ENCODE measurements around the gene FAM168A.

FAM168A gene

DNA sequence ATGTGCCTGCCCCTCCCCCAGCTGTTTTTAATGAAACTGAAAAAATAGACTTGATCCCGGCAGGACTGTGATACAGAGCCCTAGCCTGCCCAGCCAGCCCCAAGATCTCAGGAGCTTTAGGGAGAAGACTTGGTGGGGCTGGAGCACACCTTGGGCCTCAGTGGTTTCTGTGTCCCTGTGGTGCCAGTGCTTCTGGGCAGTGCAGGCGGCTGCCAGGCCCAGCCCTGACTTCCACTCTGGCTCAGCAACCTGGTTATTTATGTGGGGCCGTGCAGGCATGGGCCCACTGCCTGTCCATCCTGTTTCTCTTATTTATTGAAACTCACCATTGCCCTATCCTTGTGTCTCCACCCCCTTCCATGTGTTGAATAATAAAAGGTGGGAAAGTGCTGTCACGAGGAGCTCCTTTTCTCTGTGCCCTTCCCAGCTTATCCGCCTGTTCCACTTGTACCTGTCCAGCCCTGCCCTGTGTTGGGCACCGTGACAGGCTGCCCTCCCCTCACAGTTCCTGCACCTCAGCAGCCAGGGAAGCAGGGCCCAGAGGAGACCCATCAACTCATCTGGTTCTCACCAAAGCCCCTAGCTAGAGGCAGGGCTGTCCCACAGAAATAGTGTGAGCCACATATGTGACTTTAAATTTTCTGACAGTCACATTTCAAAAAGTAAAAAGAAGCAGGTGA, 201.5 kb downstream of the FAM168A start:
- H3K27me3 ChIP-seq (replicated peaks; ENCODE audit: insufficient read depth, low read length): no peaks in the 10 kb centered on the region
- H3K9me2 ChIP-seq (replicated peaks; ENCODE audit: insufficient read depth, low read length): no peaks in the 10 kb centered on the region
- H3K79me2 ChIP-seq (ENCODE audit: low read length): no peaks in the 10 kb centered on the region
- no peaks in the 10 kb centered on the region for H3K9me3 ChIP-seq (replicated peaks; ENCODE audit: insufficient read depth, low read length)
- no peak overlapping the region for H3K4me2 ChIP-seq (ENCODE audit: low read depth, low read length)
- DNase-seq: no peak
- H3K27ac ChIP-seq (ENCODE audit: low read length): no peak overlapping the region
- no peaks in the 10 kb centered on the region for H3F3A ChIP-seq (ENCODE audit: insufficient read depth, low read length)
- no peak overlapping the region for H2AFZ ChIP-seq (ENCODE audit: low read length)
- no peak overlapping the region for H3K9ac ChIP-seq (ENCODE audit: low read length)
- H3K4me3 ChIP-seq (ENCODE audit: low read length): no peak overlapping the region
- no peaks in the 10 kb centered on the region for H3K4me1 ChIP-seq (ENCODE audit: low read length)
- TF ChIP-seq, protein P1, sequence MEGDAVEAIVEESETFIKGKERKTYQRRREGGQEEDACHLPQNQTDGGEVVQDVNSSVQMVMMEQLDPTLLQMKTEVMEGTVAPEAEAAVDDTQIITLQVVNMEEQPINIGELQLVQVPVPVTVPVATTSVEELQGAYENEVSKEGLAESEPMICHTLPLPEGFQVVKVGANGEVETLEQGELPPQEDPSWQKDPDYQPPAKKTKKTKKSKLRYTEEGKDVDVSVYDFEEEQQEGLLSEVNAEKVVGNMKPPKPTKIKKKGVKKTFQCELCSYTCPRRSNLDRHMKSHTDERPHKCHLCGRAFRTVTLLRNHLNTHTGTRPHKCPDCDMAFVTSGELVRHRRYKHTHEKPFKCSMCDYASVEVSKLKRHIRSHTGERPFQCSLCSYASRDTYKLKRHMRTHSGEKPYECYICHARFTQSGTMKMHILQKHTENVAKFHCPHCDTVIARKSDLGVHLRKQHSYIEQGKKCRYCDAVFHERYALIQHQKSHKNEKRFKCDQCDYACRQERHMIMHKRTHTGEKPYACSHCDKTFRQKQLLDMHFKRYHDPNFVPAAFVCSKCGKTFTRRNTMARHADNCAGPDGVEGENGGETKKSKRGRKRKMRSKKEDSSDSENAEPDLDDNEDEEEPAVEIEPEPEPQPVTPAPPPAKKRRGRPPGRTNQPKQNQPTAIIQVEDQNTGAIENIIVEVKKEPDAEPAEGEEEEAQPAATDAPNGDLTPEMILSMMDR (IDR thresholded peaks at IDR 0.05; ENCODE audit: low read length): no peak
- TF ChIP-seq EZH2 (optimal IDR thresholded peaks at IDR 0.05; ENCODE audit: low read depth, low read length): no peak
- H4K20me1 ChIP-seq (ENCODE audit: insufficient read depth, low read length): no peaks in the 10 kb centered on the region
- H3K36me3 ChIP-seq (replicated peaks; ENCODE audit: insufficient read depth, low read length): no peaks in the 10 kb centered on the region

DNA sequence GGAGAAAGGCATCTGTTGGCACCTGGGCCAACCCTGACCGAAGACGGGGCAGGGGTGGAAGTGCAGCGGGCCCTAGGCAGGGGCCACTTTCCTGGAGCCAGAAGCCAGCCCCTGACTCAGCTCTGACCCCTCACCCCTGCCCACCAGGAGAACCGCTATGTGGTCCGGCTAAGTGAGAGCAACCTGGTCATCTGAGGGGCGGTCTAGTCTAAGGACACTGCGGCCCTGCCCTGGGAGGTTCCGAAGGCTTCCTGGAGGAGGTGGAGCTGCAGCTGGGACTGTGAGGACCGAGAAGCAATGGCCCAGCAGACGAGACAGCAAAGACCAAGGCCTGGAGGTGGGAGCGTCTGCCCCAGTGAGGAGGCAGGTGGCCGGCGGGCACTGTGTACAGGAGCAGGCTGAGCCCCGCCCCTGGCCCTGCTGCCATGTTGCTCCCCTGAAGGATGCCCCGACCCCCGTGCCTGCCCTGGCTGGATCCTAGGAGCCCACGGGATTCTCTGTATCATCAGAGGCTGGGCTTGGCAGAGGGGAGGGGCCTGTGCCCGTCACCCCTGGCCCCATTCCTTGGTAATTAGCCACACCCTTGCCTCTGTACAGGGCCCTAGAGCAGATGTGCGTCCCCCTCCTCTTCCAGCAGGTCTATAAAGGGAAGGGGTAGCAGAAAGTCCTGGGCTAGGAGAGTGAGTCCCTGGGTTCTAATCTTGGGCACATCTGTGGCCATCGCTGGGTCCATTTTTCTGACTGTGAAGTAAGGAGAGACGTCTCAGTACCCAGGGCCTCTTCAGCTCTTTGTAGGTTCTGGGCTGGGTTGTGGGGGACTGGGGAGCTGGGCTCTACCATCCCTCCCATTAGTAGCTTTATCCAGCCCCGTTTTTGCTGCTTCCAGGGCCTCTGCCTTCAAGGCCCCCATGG, 202.4 kb downstream of the FAM168A start:
- no peak for DNase-seq
- Histone ChIP-seq H3K4me2 (ENCODE audit: low read depth, low read length) (no peak overlapping the region), H3K9me2 (replicated peaks; ENCODE audit: insufficient read depth, low read length) (no peaks in the 10 kb centered on the region), H4K20me1 (ENCODE audit: insufficient read depth, low read length) (no peaks in the 10 kb centered on the region), H3K27me3 (replicated peaks; ENCODE audit: insufficient read depth, low read length) (no peaks in the 10 kb centered on the region), H3K9ac (ENCODE audit: low read length) (no peak overlapping the region), H3F3A (ENCODE audit: insufficient read depth, low read length) (no peaks in the 10 kb centered on the region), H3K79me2 (ENCODE audit: low read length) (0 out of 2 replicates have a peak, but pooled peaks cover 2% of the 10 kb centered on the region), H2AFZ (ENCODE audit: low read length) (no peak overlapping the region), H3K36me3 (replicated peaks; ENCODE audit: insufficient read depth, low read length) (no peaks in the 10 kb centered on the region), H3K4me1 (ENCODE audit: low read length) (no peaks in the 10 kb centered on the region), H3K4me3 (ENCODE audit: low read length) (no peak overlapping the region), H3K9me3 (replicated peaks; ENCODE audit: insufficient read depth, low read length) (no peaks in the 10 kb centered on the region), H3K27ac (ENCODE audit: low read length) (no peak overlapping the region)
- no peak for TF ChIP-seq EZH2phosphoT487 (IDR thresholded peaks at IDR 0.05; ENCODE audit: low read length)

DNA sequence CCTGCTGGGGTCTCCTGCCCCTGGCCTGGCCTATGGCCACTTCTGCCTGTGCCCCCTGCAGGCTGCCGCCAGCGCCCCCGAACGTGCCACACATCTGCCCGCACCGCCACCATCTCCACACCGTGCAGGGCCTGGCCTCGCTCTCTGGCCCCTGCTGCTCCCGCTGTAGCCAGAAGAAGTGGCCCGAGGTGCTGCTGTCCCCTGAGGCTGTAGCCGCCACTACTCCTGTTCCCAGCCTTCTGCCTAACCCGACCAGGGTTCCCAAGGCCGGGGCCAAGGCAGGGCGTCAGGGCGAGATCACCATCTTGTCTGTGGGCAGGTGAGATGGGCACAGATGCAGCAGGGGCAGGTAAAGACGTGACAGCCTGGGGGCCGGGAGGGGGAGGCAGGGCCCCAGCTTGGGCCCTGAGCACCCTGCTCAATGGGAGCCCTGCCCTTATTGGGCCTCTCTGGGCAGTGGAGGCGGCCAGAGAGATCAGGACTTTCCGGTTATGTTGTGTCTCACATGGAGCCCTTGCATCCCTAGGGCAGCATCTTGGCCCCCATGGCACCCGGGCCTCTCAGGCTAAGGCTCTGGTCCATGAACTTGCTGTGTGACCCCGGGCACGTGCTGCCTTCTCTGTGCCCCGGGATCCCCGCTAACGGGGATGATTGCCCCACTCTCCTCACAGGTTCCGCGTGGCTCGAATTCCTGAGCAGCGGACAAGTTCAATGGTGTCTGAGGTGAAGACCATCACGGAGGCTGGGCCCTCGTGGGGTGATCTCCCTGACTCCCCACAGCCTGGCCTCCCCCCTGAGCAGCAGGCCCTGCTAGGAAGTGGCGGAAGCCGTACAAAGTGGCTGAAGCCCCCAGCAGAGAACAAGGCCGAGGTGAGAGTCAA, 203.3 kb downstream of the FAM168A start:
- Histone ChIP-seq H3K27ac (ENCODE audit: low read length) (no peak overlapping the region), H3K27me3 (replicated peaks; ENCODE audit: insufficient read depth, low read length) (no peaks in the 10 kb centered on the region), H3K9me3 (replicated peaks; ENCODE audit: insufficient read depth, low read length) (no peaks in the 10 kb centered on the region), H3K9ac (ENCODE audit: low read length) (no peak overlapping the region), H2AFZ (ENCODE audit: low read length) (no peak overlapping the region), H4K20me1 (ENCODE audit: insufficient read depth, low read length) (no peaks in the 10 kb centered on the region), H3K4me3 (ENCODE audit: low read length) (no peak overlapping the region), H3F3A (ENCODE audit: insufficient read depth, low read length) (no peaks in the 10 kb centered on the region), H3K4me2 (ENCODE audit: low read depth, low read length) (no peak overlapping the region), H3K9me2 (replicated peaks; ENCODE audit: insufficient read depth, low read length) (no peaks in the 10 kb centered on the region), H3K4me1 (ENCODE audit: low read length) (no peaks in the 10 kb centered on the region), H3K36me3 (replicated peaks; ENCODE audit: insufficient read depth, low read length) (no peaks in the 10 kb centered on the region), H3K79me2 (ENCODE audit: low read length) (peaks cover 5% of the 10 kb centered on the region; the same call in 1 of the 2 replicates)
- TF ChIP-seq EZH2 (optimal IDR thresholded peaks at IDR 0.05; ENCODE audit: low read depth, low read length) (no peak), EZH2phosphoT487 (IDR thresholded peaks at IDR 0.05; ENCODE audit: low read length) (no peak)
- TF ChIP-seq, protein P1 (IDR thresholded peaks at IDR 0.05; ENCODE audit: low read length): no peak
- DNase-seq: no peak
